Cortex of kidney (tissue), 1 donor: ENCODE data around the gene PPARD.
"Not testable (repeated sequence)": the region's sequence is repeated elsewhere in the genome, so short reads cannot be mapped to it uniquely, and the experiment has no call there.

ENCODE experiments used
- DNase-seq: peaks from one replicate; lab custom pipeline; 2025; lab: John Stamatoyannopoulos, UW

PPARD gene

GRCh38 chr6:35312076-35312800, 30.1 kb upstream of the PPARD start:
- DNase-seq: no peak

- no peak for DNase-seq
These were observed 29.6 kb upstream of the PPARD start for GRCh38 chr6:35312807-35313206.

DNA sequence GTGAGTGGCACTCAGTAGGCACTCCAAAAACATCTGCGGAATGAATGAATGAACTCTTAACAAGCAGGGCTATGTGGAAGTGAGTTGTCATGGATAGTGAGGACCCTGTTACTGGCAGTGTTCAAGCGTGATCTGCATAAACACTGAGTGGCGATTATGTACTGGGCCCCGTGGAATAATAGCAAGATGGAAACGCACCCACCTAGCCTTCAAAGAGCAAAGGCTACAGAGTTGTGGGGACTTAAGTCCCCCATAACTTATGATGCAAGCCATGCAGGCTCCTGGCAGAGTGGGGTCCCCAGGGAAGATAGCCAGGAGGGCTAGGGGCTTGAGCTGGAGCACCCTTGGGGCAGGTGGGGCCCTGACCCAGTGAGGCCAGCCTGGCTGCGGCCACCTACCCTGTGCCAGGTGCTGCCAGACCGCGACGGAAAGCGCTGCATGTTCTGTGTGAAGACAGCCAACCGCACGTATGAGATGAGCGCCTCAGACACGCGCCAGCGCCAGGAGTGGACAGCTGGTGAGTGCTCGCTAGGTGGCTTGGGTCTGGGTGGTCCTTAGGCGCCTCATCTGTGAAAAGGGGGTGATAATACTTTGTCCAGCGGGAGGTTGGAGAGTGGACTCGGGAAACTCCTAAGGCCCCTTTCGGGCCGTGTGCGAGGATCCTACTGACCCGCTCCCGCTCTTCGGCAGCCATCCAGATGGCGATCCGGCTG, 24.7 kb upstream of the PPARD start:
- DNase-seq: no peak

- DNase-seq: no peak
These were observed 23.9 kb upstream of the PPARD start for GRCh38 chr6:35318196-35319171.

GRCh38 chr6:35319346-35320030, 22.9 kb upstream of the PPARD start:
- DNase-seq: no peak

- no peak for DNase-seq
These were observed 22.3 kb upstream of the PPARD start for GRCh38 chr6:35320031-35320410.

- DNase-seq: no peak
These were observed 21.3 kb upstream of the PPARD start for GRCh38 chr6:35321091-35321490.

- DNase-seq: no peak
These were observed 14.9 kb upstream of the PPARD start for GRCh38 chr6:35327349-35328027.

DNA sequence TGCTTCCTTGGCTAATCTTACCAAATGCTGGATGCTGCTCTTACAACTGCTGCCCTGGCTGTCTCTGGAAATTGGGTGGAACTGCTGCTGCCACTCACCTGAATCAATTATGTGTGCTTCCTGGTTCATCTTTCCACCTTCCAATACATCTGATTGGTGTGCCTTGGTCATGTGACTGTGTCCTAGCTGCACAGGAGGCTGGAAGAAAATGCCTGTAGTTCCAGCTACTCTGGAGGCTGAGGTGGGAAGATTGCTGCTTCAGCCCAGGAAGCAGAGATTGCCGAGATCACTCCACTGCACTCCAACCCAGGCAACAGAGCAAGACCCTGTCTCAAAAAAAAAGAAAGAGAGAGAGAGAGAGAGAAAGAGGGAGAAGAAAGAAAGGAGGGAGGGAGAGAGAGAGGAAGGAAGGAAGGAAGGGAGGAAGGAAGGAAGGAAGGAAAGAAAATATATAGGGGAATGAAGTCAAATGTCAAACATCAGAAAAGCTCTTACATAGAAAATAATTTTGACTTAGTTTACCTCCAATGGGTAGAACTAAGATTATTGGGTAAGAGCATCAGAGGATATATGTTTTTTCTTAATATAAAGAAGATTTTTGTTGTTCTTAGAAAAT, 14.1 kb upstream of the PPARD start:
- DNase-seq: no peak

DNA sequence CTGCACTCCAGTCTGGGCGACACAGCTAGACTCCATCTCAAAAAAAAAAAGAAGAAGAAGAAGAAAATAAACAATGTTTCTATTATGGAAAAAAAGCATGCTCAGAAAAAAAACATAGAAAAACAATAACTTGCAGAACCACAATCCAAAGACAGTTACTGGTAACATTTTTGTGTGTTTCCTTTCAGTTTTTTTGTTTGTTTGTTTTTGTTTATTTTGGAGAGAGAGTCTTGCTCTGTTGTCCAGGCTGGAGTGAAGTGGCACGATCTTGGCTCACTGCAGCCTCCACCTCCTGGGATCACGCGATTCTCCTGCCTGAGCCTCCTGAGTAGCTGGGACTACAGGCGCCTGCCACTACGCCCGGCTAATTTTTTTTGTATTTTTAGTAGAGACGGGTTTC, 13.4 kb upstream of the PPARD start:
- DNase-seq: not testable (repeated sequence)

GRCh38 chr6:35330541-35331119, 11.7 kb upstream of the PPARD start:
- DNase-seq: no peak

DNA sequence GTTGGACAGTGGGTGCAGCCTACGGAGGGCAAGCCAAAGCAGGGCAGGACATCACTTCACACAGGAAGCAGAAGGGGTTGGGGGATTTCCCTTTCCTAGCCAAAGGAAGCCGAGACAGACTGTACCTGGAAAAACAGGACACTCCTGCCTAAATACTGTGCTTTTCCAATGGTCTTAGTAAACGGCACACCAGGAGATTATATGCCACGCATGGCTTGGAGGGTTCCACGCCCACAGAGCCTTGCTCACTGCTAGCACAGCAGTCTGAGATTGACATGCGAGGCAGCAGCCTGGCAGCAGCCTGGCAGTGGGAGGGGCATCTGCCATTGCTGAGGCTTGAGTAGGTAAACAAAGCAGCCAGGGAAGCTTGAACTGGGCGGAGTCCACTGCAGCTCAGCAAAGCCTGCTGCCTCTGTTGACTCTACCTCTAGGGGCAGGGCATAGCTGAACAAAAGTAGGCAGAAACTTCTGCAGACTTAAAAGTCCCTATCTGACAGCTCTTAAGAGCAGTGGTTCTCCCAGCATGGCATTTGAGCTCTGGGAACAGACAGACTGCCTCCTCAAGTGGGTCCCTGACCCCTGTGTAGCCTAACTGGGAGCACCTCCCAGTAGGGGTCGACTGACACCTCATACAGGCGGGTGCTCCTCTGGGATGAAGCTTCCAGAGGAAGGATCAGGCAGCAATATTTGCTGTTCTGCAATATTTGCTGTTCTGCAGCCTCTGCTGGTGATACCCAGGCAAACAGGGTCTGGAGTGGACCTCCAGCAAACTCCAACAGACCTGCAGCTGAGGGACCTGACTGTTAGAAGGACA, 10.1 kb upstream of the PPARD start:
- DNase-seq: not testable (repeated sequence)

DNA sequence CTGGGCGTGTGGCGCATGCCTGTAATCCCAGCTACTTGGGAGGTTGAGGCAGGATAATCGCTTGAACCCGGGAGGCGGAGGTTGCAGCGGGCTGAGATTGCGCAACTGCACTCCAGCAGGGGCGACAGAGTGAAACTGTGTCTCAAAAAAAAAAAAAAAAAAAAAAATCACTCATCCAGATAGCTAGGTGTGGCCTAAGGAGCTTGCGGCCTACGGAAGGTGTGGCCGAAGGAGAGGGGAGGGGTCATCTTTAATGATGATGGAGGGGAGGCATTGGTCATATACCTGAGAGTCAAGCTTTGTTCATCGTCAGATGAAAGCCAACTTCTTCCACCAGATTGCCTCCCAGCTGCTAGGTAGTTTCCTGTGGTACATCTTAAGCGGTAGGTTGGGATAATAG, 801 bp upstream of the PPARD start:
- no peak for DNase-seq

- DNase-seq: no peak
These were observed 905 bp downstream of the PPARD start for GRCh38 chr6:35343092-35343834.

GRCh38 chr6:35343835-35344550, 1.6 kb downstream of the PPARD start:
- no peak for DNase-seq

DNA sequence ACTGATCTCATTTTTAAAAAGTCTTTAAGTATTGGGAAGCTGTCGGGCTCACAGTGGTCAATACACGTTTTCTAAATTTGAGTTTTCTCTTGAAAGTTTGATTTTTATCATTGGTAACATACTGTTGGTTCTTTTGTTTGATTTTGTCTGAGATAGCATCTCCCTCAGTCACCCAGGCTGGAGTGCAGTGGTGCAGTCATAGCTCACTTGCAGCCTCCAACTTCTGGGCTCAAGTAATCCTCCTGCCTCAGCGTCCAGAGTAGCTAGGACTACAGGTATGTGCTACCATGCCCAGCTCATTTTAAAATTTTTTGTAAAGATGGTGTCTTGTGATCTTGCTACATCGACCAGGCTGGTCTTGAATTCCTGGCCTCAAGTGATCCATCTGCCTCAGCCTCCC, 9.1 kb downstream of the PPARD start:
- DNase-seq: no peak

DNA sequence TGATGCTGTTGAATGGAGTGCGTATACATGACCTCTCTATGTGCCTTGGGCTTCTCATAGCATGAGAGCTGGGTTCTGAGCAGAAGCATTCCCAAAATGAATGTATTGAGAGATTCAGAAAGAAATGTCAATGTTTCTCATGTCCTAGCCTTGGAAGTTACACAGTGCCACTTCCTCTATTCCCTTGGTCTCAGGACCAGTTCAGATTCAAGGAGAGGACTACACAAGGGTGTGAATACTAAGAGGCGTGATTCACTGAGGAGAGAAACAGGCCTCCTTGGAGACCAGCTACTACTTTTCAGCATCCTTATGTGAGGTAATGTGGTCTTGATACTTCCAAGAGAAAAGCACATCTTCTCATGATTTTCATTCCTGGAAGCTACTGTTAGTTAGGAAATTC, 10.4 kb downstream of the PPARD start:
- DNase-seq: no peak
